ENCODE data around the gene UMODL1. TPM values are rescaled to one million over a fixed set of nuclear protein-coding genes. Genes with fewer than 3 reads are reported as not detected.

The UMODL1 gene
- total RNA-seq, 6 donors from 2014 or later, result 0.07 to 6.3 (median 0.59) TPM; not detected in 1

GRCh38 chr21:42154237-42155044 lies 83.3 kb downstream of the UMODL1 start:
- H3K36me3 ChIP-seq, result no peaks in the 10 kb centered on the region
- H3K27ac ChIP-seq, result no peak overlapping the region
- peaks cover 9 to 43% (median 31%) of the 10 kb centered on the region in 4 donors for H3K4me1 ChIP-seq
- H3K27me3 ChIP-seq, result no peaks in the 10 kb centered on the region
- ATAC-seq (ENCODE audit: low FRiP score in 2 of 2) (no peak), DNase-seq (peak in 1 of 2 donors; percentile 14)
- no peak for TF ChIP-seq EP300 (IDR thresholded peaks at IDR 0.05)
- no peak for TF ChIP-seq POLR2A (IDR thresholded peaks at IDR 0.05)
- TF ChIP-seq POLR2AphosphoS5 (IDR thresholded peaks at IDR 0.05), result no peak
- no peak for TF ChIP-seq CTCF (IDR thresholded peaks at IDR 0.05)
- no peaks in the 10 kb centered on the region for H3K9me3 ChIP-seq
- no peak overlapping the region for H3K4me3 ChIP-seq
- WGBS, 2 donors, result 85 to 97% methylated on average over 7 to 17 of the region's 17 CpGs

GRCh38 chr21:42155045-42155855 lies 84.1 kb downstream of the UMODL1 start:
- ATAC-seq (ENCODE audit: low FRiP score in 2 of 2), result no peak
- TF ChIP-seq POLR2A (IDR thresholded peaks at IDR 0.05) (no peak), CTCF (IDR thresholded peaks at IDR 0.05) (no peak), POLR2AphosphoS5 (IDR thresholded peaks at IDR 0.05) (no peak), EP300 (IDR thresholded peaks at IDR 0.05) (no peak)
- no peak overlapping the region for H3K27ac ChIP-seq
- H3K4me1 ChIP-seq, result peaks cover 9 to 43% (median 31%) of the 10 kb centered on the region in 4 donors
- H3K27me3 ChIP-seq, result no peaks in the 10 kb centered on the region
- H3K36me3 ChIP-seq, result no peaks in the 10 kb centered on the region
- no peak overlapping the region for H3K4me3 ChIP-seq
- DNase-seq, result peak in 1 of 2 donors; percentile 16
- WGBS, 2 donors, result 84 to 94% methylated on average over 15 to 23 of the region's 23 CpGs
- no peaks in the 10 kb centered on the region for H3K9me3 ChIP-seq

- WGBS, 2 donors, result 73 to 75% methylated on average over 19 to 20 of the region's 20 CpGs
- peaks cover 3 to 34% (median 19%) of the 10 kb centered on the region in 4 donors for H3K4me1 ChIP-seq
- no peak overlapping the region for H3K27ac ChIP-seq
- no peak for TF ChIP-seq EP300 (IDR thresholded peaks at IDR 0.05)
- no peak for TF ChIP-seq CTCF (IDR thresholded peaks at IDR 0.05)
- TF ChIP-seq POLR2AphosphoS5 (IDR thresholded peaks at IDR 0.05), result no peak
- no peak for TF ChIP-seq POLR2A (IDR thresholded peaks at IDR 0.05)
- H3K27me3 ChIP-seq, result no peaks in the 10 kb centered on the region
- no peaks in the 10 kb centered on the region for H3K9me3 ChIP-seq
- DNase-seq (peak in 1 of 2 donors; percentile 20), ATAC-seq (ENCODE audit: low FRiP score in 2 of 2) (no peak)
- H3K4me3 ChIP-seq, result no peak overlapping the region
- H3K36me3 ChIP-seq, result no peaks in the 10 kb centered on the region
Measured at GRCh38 chr21:42156690-42157605, 85.8 kb downstream of the UMODL1 start.

- H3K4me1 ChIP-seq, result peaks cover 3 to 26% (median 11%) of the 10 kb centered on the region in 4 donors
- no peak for ATAC-seq (ENCODE audit: low FRiP score in 2 of 2)
- 92 to 94% methylated on average over 11 of the region's 11 CpGs for WGBS, 2 donors
- DNase-seq, result peak in 1 of 2 donors; percentile 6
- H3K9me3 ChIP-seq, result no peaks in the 10 kb centered on the region
- H3K27me3 ChIP-seq, result no peaks in the 10 kb centered on the region
- H3K27ac ChIP-seq, result no peak overlapping the region
- H3K36me3 ChIP-seq, result no peaks in the 10 kb centered on the region
- H3K4me3 ChIP-seq, result no peak overlapping the region
- TF ChIP-seq CTCF (IDR thresholded peaks at IDR 0.05), result no peak
- TF ChIP-seq POLR2AphosphoS5 (IDR thresholded peaks at IDR 0.05), result no peak
- TF ChIP-seq POLR2A (IDR thresholded peaks at IDR 0.05), result no peak
- TF ChIP-seq EP300 (IDR thresholded peaks at IDR 0.05), result no peak
Measured at GRCh38 chr21:42157606-42158310, 86.6 kb downstream of the UMODL1 start.
